ENCODE results near the gene PCBD2.
"Not testable (repeated sequence)": the region's sequence is repeated elsewhere in the genome, so short reads cannot be mapped to it uniquely, and the experiment has no call there.

The PCBD2 gene

DNA sequence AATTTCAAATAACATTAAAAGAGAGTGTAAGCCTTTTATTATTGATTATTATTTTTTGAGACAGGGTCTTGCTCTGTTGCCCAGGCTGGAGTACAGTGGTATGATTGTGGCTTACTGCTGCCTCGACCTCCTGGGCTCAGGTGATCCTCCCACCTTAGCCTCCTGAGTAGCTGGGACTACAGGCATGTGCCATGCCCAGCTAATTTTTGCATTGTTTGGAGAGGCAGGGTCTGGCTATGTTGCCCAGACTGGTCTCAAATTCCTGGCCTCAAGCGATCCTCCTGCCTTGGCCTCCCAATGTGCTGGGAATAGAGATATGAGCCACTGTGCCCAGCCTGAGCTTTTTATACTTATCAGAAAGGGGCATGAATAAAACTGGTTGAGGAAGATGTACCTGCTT, 5.8 kb downstream of the PCBD2 start:
- not testable (repeated sequence) for DNase-seq

DNA sequence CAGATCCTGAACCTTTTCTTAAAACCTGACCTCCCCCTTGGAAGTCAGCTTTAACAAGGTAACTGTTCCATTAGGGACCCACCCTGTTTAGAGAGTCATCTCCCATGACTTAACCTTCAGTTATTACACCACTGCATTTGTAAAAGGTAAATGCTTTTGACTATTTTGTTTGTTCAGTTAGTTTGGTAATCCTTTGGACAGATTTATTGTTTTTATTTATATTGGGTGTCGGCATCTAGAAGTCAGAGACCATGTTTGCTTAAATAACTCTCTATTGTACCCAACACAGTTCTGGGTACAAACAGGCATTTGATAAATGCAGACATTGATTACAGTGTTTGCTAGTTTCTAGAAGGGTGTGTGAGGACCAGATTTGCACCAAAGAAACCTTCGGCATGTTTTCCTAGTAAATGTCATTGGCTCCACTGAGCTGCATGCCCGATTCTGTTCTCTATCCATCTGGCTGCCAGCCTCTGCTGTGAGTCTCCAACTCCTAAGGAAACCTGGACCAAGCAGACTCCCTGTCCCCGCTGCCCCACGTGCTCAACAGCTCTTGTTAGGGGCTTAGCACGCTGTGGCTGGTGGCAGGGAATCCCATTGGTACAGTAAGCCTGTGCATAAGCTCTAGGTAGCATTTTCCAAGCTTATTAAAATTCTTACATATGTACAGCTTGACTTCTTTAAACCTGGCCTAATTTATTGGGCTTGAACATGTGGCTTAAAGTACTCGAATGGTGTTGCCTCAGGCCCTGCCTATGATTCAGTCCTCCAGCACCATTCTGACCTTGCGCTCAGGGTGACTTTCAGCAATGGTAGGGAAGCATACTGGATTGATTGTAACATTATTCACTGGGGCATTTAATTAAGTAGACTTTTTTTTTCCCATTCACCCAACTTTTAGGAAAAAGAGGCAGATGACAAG, 6.6 kb downstream of the PCBD2 start:
- DNase-seq = no peak

DNA sequence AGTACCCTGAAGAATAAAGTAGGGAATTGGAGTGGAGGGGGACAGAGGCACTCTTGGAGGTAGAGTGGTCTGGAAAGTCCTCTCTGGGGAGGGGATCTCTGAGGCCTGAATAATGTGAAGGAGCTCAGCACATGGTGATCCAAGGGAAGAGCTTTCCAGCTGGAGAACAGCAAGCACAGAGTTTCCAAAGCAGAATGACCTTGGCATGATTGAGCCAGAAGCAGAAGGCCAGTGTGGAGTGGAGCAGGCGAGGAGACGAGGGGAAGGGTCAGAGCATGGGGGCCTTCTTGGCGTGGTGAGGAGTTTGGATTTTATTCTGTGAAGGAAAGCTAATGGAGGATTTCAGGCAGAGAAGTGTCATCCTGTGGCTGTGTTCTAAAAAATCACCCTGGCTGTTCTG, 8.3 kb downstream of the PCBD2 start:
- no peak for DNase-seq

DNA sequence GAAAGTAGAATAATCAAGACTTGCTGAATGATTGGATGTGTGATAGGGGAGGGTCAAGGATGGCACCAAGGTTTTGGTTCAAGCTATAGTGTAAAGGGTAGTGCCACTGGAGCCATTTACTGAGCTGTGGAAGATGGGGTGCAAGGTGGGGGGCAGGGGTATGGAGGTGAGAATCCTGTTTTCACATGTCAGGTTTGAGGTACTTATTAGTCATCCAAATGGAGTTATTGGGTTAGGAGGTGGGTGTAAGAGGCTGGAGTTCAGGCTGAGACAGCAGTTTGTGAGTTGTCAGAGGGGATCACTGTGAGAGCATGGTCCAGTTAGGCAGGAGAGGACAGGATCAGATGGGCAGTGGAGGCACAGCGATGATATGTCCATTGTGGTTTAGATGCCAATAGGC, 8.9 kb downstream of the PCBD2 start:
- no peak for DNase-seq

DNA sequence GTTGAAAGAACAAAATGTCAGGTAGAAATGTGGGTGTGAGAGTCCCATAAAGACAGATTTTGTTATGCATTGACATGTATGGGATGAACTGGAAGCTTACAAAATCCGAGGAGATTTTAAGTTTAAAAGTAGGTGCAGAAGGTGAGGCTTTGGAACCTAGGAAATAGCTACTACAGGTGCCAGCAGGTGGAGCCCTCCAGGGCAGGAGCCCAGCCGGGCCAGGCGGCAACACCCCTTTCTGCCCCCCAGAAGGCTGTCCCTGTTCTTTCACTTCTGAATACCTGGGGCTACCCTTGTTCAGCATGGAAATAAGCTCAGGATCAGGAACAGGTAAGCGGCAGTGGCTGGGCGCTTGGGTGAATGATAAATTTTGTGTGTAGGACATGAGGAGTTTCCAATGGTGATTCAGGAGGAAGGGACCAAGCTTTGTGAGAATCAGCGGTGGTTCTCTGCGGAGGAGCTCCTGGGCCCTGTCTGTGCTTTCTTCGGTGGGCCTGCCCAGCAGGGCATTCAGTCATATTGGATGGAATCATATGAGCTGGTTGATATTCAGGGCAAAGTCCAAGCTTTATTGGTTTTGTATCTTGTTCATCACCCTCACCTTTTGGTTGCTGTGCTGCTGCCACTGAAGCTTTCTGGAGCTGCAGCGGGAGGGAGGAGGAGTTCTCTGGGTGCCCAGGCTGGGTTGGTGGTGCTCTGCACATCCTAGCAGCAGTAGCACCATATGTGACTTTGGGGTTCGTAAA, 12.3 kb downstream of the PCBD2 start:
- no peak for DNase-seq

DNA sequence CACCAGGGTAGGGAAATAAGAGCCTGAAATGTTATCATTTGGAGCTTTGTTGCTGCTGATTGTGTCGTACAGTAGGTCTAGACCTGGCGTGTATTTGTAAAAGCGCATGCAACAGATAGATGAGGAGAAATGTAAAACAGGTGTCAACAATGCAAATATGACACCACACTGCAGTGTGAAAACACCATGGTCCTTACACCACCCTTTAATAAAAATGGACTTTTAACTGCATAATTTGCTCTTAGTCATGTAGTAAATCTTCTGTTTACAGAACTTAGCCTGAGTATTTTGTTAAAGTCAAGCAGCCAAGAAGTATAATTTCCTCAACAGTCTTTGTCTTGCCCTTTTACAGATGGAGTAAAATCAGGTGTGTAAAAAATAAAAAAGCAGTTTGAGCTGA, 13.9 kb downstream of the PCBD2 start:
- DNase-seq = no peak

DNA sequence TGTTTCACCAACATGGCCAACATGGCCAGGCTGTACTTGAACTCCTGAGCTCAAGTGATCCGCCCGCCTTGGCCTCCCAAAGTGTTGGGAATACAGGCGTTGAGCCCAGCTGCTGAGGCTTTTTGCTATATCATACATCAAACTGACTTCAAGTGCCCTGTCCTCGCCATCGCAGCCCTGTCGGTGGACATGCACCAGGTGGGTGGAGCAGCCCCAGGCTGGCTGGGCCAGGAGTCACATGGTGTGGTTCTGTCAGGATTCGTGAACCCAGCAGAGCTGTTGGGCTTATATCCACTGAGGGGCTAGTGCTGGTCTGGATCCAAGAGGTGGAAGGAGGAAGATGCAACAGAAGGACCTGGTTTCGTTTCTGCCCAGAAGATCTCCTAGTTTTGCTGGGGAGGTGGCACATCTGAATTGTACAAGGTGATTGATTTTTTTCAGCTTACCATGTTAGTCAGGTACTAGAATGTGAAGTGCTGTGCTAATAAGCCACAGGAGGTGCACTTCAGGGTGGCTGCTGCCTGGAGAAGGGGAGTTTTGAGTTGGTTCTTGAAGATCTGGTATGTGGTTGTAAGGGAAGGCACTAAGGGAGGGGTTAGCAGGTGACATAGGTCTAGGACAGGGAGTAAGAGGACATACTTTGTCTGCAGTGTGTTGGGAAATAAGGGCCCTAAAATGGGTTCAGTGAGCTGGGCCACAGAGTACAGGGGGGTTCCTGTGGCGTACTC, 16.1 kb downstream of the PCBD2 start:
- DNase-seq = peak; percentile 47 to 52

DNA sequence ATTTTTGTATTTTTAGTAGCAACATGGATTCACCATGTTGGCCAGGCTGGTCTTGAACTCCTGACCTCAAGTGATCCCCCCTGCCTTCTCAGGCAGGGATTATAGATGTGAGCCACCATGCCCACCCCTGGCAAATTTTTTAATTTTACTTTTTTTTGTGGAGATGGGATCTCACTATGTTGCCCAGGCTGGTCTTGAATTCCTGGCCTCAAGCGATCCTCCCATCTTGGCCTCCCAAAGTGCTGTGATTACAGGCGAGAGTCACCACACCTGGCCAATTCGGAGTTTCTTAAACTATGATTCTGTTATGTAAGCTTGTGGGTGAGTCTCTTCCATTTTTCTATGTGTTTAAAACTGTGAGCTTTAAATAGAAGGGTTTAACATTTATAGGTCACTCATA, 27.6 kb downstream of the PCBD2 start:
- no peak for DNase-seq

DNA sequence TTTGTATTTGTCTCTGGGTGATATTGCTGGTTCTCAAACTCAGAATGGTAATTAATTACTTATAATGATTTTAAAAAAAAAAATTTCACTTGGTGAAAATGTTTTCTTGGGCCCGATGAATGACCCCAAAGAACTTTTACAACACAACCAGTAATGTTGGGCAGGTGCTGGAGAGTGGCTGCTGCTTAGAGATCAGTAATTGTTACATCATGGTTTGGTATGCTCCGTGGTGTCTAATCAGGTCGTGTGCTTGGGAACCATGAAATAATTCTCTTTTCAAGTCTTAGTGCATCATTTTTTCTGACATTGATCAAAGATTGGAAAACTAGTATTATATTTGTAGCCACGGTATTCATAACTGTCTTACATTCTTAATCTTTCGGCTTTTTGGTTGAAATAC, 29.3 kb downstream of the PCBD2 start:
- no peak for DNase-seq

DNA sequence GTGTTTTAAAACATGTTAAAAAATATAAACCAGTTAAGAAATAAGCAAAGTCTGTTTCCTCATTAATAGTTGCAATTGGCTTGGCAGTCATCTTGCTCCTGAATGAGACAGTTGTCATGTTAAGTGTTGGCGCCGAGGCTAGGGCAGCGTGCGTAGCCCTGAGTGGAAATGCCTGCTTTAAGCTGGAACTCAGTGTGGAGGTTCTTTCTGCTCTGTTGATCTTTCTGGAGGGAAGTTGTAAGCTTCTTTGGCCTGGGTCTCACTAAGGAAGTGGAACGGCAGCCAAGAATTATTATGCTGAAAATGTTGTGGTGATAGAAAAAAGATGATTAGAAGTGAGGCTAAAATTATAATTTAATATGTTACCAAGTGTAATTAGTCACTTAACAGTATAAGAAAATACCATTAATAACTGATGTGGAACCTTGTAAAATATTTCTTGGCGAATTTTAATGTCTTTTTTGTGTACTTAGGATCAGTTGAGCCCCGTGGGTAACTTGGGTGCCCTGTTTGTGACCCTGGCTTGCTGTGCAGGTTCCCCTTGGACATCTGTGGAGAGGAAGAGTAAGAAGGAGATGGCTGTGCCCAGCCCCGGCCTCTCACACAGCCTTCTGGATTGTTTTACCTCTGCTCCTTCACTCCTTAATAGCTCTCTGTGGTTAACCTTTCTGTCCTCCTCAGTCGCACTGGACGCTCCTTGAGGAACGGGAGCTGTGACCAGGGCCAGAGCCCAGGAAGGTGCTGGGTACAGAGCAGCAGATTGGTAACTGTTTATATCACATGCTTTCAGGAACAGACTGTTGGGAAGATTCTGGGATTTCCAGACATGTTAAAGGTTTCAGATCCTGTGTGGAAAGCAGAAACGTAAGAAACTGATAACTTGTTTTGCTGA, 31.0 kb downstream of the PCBD2 start:
- no peak for DNase-seq

DNA sequence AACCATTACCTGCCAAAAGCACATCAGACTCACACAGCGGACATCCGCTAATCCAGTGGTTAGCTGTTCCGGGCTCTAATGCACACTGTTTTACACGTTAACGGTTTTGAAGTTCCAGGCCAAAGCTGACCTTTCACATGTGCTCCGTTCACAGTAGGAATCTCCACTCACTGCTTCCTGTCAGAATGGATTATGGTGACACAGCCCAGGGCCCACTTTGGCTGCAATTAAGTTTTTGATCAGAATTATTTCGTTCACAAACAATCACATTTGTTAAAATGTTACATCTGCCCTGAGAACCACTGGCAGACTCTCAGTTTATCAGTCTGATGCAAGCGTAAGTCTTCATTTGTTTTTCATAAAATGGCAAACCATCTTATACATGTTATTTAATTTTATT, 32.6 kb downstream of the PCBD2 start:
- DNase-seq = no peak

DNA sequence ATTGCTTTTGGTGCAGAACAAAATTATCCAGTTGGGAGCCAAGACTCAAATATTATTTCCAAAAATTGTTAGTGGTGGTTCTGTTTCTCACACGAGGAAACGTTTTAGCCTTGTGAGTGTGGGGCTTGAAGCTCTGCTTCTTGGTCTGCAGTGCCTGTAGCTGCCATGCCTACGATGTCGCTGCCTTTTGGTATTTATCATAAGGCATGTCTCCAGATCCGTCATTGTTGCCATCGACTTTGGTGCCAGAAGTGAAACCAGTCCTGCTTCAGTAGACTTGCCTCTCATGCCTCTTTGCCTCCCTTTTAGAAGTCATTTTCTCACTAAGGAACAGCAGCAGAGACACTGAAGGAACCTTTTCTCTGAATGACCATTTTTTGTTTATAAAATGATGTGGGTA, 33.1 kb downstream of the PCBD2 start:
- DNase-seq = no peak

DNA sequence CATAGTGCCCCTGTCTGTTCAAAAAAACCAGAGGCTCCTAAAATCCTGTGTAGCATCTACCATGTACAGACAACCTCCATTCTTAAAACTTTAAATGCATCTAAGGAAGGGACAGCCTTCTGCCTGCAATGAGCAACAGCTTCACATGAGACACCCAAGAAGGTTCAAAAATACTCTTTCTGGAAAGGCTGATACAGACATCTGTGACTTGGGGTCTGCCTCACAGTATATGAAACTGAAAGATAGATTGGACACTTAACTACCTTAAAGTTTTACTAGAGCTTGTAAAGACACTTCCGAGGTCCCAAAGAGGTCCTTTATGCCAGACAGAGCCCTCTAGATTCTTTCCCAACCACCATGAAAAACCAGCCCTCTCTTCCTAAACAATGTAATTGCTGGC, 34.6 kb downstream of the PCBD2 start:
- DNase-seq = no peak

DNA sequence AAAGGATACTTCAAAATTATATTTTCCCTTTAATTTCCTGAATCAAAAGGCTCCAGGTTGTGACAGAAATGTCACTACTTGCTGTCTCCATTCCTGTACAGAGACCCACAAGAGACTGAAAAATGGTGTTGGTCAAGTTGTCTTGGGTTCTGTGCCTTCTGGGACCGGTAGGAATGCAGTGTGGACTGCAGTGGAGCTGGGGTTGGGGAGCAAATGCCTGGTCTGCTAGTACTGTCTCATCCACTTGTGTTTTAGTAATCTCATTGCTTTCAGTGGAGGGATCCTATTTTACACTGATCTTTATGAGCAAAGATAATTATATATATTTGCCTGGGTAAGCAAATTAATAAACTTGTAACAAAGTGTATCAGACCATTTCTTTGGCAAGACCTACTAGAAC, 38.6 kb downstream of the PCBD2 start:
- DNase-seq = no peak

DNA sequence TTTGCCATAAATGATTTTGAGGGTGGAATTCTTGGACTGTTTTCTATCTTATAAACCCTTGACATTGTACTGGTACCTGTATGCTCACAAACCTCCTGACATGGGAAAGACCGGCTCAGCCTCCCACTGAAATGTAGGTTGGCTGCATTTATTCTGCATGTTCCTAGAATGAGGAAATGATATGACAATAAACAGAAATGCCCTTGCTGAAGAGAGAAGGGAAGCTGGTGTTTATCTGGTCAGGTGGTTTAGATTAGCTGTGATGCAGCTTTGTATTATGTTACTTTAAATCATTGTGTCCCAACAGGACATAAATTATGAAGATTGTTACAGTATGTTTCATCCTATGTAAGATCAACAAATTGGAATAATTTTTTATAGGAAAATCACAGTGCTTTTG, 39.7 kb downstream of the PCBD2 start:
- no peak for DNase-seq

DNA sequence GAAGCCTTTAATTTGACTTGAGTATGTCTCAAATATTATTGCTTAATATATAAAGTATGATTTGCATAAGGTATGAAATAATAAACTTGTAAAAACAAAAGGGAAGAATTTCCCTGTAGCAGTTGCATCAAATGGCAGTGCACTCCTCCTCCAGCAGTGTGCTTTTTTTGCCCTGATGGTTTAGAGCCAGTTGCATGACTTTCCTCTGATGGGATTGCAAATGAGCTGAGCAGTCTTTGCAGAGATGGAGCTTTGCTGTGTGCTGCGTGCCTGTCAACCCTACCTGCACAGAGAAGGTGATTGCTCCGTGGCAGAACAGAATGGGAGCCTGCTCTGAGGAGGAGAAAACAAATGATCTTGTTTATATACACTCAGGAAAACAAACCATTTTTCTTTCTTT, 40.1 kb downstream of the PCBD2 start:
- no peak for DNase-seq

DNA sequence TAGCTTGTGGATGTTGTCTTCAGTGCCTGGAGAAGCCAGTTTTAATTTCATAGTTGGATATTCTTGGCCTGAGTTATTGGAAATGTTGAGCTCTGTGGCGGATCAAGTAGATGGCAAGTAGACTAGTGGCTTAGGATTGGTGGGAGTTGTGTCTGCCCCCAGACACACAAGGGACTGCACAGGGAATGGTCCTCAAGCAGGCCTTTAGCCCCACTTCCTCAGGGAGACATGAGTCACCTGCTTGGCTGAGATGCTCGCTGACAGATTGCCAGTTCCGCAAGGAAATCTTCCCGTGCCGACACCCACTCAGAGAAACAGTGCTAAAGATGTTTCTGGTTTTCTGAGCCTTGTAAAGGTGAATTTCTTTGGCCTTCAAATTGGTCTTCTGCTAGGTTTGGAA, 44.0 kb downstream of the PCBD2 start:
- no peak for DNase-seq

DNA sequence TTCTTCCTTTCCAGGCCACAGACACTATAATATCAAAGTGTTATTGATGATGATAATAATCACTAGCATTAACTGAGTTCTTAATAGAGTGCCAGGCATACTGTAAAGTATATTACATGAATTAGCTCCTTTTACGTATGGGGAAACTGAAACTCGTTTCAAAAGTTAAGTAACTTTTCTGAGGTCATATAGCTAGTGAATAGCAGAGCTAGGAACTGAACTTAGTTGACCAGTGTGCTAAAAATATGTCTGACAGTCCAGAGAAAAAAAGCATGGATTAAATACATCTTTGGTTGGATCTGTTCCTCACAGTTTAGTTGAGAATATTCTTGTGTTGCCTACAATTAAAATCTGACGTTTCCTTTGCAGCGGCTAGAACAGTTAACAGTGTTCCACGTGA, 44.4 kb downstream of the PCBD2 start:
- no peak for DNase-seq

DNA sequence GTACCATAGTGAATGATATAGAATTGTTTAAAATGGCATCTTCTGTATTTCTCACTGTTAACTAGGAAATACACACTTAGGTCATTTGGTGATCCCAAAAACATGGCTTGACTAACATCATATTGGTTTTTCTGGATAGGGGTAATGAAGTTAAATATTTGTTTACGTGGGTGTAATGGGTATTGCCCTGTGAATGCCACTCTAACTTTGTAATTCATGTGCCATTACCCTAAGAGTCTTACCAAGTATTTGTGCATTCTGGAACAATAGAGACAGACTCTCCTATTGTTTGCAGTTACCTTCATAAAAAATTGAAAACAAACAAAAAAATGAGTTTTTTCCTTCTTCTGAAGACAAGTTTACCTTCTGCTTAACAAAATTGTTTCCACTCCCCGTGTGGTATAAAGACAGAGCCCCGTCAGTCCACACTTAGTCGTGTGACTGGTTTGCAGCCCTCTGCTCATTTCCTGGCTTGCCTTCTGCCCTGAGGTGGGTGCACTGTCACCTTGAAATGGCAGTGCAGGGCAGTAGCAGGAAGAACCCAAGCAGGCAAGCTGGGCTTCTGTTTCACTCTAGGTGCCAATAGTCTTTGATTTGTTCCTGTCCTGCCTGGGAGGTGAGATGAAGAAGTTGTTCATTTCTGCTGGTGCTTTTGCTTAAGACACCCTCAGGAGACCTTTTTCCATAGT, 53.1 kb downstream of the PCBD2 start:
- DNase-seq = no peak

DNA sequence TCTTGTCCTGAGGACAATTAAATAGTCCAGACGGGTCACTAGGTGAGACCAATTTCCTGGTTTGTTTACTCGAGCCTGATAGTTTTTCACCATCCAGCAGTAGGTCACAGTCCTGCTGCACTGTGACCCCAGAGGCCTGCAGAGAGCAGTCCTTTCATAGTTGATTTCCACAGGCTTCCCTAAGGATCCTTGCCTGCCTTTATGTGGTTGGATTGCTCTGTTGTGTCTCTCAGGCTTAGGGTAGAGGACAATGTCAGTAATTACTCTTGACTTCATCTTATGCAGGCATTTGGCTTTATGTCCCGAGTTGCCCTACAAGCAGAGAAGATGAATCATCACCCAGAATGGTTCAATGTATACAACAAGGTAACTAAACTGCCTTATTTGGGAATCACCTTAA, 53.8 kb downstream of the PCBD2 start:
- no peak for DNase-seq

DNA sequence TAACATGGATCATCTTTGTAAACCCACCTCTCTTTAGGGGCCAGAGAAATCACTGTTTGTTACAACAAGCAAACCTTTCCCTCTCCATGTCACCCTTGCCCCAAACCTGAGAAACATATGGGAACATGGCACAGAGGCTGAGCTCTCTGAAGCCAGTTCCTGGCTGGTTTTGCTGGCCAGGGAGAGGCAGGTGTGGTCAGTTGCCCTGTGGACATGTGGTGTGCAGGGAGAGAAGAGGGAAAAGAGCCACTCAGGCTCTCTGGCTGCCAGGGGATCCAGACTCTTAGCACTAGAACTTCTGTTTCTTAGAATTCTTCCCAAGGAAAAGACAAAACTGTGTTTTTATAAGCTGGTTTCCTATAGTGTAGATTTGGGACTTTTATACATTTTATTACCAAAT, 58.2 kb downstream of the PCBD2 start:
- DNase-seq = no peak

Data from NCI-H187 (cell line).